AG04450 (cell line): ENCODE measurements around the gene PSEN2. TPM values are rescaled to one million over a fixed set of nuclear protein-coding genes. Genes with fewer than 3 reads are reported as not detected.
"Not testable (repeated sequence)": the region's sequence is repeated elsewhere in the genome, so short reads cannot be mapped to it uniquely, and the experiment has no call there.

Experiments
- CTCF ChIA-PET: fragments of 300-600, 350-600 bp; formaldehyde crosslinking; extraction: SDS; loops from one replicate; lab custom pipeline; 2022; ENCODE audit warnings: antibody characterized with exemption, inconsistent platforms; lab: Charles Lee
- POLR2A ChIA-PET: fragments of 350-600 bp; formaldehyde crosslinking; extraction: SDS; loops from one replicate; lab custom pipeline; 2021; ENCODE audit warnings: antibody characterized with exemption, inconsistent platforms; lab: Yijun Ruan, JAX
- DNase-seq: peaks from one replicate; pipeline ENCODE4 v3.0.0-alpha.2; 2011; ENCODE audit warnings: low read depth, low spot score
- H3K27ac ChIP-seq: one replicate; pipeline ENCODE4 v1.5.1; 2012; ENCODE audit warnings: low read depth, low read length, control low read depth
- H3K27me3 ChIP-seq: one replicate; pipeline ENCODE4 v1.6.0; 2012; ENCODE audit warnings: low read length; ENCODE audit not compliant: control insufficient read depth, insufficient read depth
- H3K4me3 ChIP-seq: 2 replicates; pipeline ENCODE4 v1.5.1; 2011; ENCODE audit warnings: mild to moderate bottlenecking, low read depth, low read length, control low read depth
- H3K9me3 ChIP-seq: 2 replicates; pipeline ENCODE4 v1.5.1; 2012; ENCODE audit warnings: low read length; ENCODE audit not compliant: control insufficient read depth, insufficient read depth
- CTCF ChIP-seq: IDR thresholded peaks from 2 replicates; pipeline ENCODE4 v1.5.1; 2011; ENCODE audit warnings: low read depth, low read length, control low read depth, inconsistent platforms
- polyA plus RNA-seq: library from polyadenylated mRNA; depleted of rRNA; stranded (reverse); fragments of >200 nt; gene quantifications from 2 replicates; pipeline ENCODE4 v1.2.3, GENCODE V29; 2011

Gene PSEN2
- polyA plus RNA-seq, 1 experiment, result 12.1 TPM

GRCh38 chr1:226827968-226828513 is 42.4 kb upstream of the PSEN2 start:
- ChIA-PET CTCF (interaction anchor here (0.6 to 9.0 kb wide), 19 partner anchors 11 to 741 kb away, joined by 3 to 138 read pairs (median 4); no protein-coding TSS in a partner anchor), POLR2A (no interaction called here)
- Histone ChIP-seq H3K27ac (no peak overlapping the region), H3K9me3 (peaks cover 3% of the 10 kb centered on the region), H3K4me3 (no peak overlapping the region), H3K27me3 (peaks cover 3% of the 10 kb centered on the region)
- TF ChIP-seq CTCF, result peak; percentile 94
- DNase-seq, result peak; percentile 85

GRCh38 chr1:226829105-226829504 is 41.3 kb upstream of the PSEN2 start:
- H3K27me3 ChIP-seq, result peaks cover 2% of the 10 kb centered on the region
- H3K27ac ChIP-seq, result no peak overlapping the region
- ChIA-PET POLR2A (no interaction called here), CTCF (interaction anchor here (0.5 to 9.0 kb wide), 9 partner anchors 12 to 281 kb away, joined by 3 to 138 read pairs (median 6); no protein-coding TSS in a partner anchor)
- no peak for TF ChIP-seq CTCF
- no peak for DNase-seq
- H3K4me3 ChIP-seq, result no peak overlapping the region
- H3K9me3 ChIP-seq, result peaks cover 7% of the 10 kb centered on the region

- CTCF ChIA-PET, result no interaction called here
- no peak for DNase-seq
Measured at GRCh38 chr1:226831953-226832352, 38.5 kb upstream of the PSEN2 start.

GRCh38 chr1:226832613-226833012 is 37.8 kb upstream of the PSEN2 start:
- TF ChIP-seq CTCF, result no peak
- Histone ChIP-seq H3K9me3 (peaks cover 7% of the 10 kb centered on the region), H3K27me3 (no peaks in the 10 kb centered on the region), H3K27ac (no peak overlapping the region), H3K4me3 (no peak overlapping the region)
- ChIA-PET POLR2A (no interaction called here), CTCF (no interaction called here)
- DNase-seq, result no peak

More at GRCh38 chr1:226831953-226832352, 38.5 kb upstream of the PSEN2 start:
- TF ChIP-seq CTCF, result no peak
- no peaks in the 10 kb centered on the region for H3K27me3 ChIP-seq
- no peak overlapping the region for H3K27ac ChIP-seq
- no peak overlapping the region for H3K4me3 ChIP-seq
- peaks cover 7% of the 10 kb centered on the region for H3K9me3 ChIP-seq
- POLR2A ChIA-PET, result no interaction called here

- H3K27me3 ChIP-seq, DNase-seq, H3K27ac ChIP-seq, H3K9me3 ChIP-seq, POLR2A ChIA-PET, H3K4me3 ChIP-seq, CTCF ChIA-PET: not testable (repeated sequence)
Measured at GRCh38 chr1:226834179-226834578, 36.2 kb upstream of the PSEN2 start.

GRCh38 chr1:226835396-226835795 is 35.0 kb upstream of the PSEN2 start:
- H3K9me3 ChIP-seq, H3K27me3 ChIP-seq, DNase-seq, H3K4me3 ChIP-seq, H3K27ac ChIP-seq, CTCF ChIA-PET, POLR2A ChIA-PET: not testable (repeated sequence)

GRCh38 chr1:226837966-226838365 is 32.5 kb upstream of the PSEN2 start:
- CTCF ChIA-PET, result interaction anchor here (0.7 to 0.9 kb wide), 2 partner anchors 10 to 290 kb away, joined by 3 read pairs; no protein-coding TSS in a partner anchor
- POLR2A ChIA-PET, H3K27ac ChIP-seq, H3K27me3 ChIP-seq, DNase-seq, H3K4me3 ChIP-seq, H3K9me3 ChIP-seq: not testable (repeated sequence)
